WTC11 (cell line): ENCODE data around the gene PRSS58. TPM values are rescaled to one million over a fixed set of nuclear protein-coding genes. Genes with fewer than 3 reads are reported as not detected.

Experiments used
- ATAC-seq: fragments of 200-7000 bp; cut with Tn5 transposase; 2 replicates; pipeline ENCODE4 v1.10.0; 2021; ENCODE audit warnings: mild to moderate bottlenecking, moderate library complexity
- CTCF ChIA-PET: fragments of 300-600 bp; sonication (Branson Sonifier 250); formaldehyde crosslinking; loops from one replicate; lab custom pipeline; 2021; ENCODE audit warnings: antibody characterized with exemption; lab: Charles Lee
- POLR2A ChIA-PET: fragments of 350-600 bp; sonication (Branson Sonifier 250); formaldehyde crosslinking; loops from one replicate; lab custom pipeline; 2021; ENCODE audit warnings: antibody characterized with exemption; lab: Charles Lee
- DNase-seq: peaks from one replicate; pipeline ENCODE4 v3.0.0; 2021; ENCODE audit warnings: low spot score
- H3K27ac Mint-ChIP-seq: 2 replicates; pipeline ENCODE4 v1.8.0; 2021; ENCODE audit warnings: mixed read lengths
- H3K27me3 Mint-ChIP-seq: 2 replicates; pipeline ENCODE4 v1.8.0; 2021; ENCODE audit warnings: low read depth, mild to moderate bottlenecking, moderate library complexity, mixed read lengths
- H3K36me3 Mint-ChIP-seq: 2 replicates; pipeline ENCODE4 v1.8.0; 2021; ENCODE audit warnings: mixed read lengths
- H3K4me1 Mint-ChIP-seq: 2 replicates; pipeline ENCODE4 v1.8.0; 2022; ENCODE audit warnings: mixed read lengths
- H3K4me3 Mint-ChIP-seq: 2 replicates; pipeline ENCODE4 v1.8.0; 2021; ENCODE audit warnings: mild to moderate bottlenecking, moderate library complexity, mixed read lengths
- H3K9me3 Mint-ChIP-seq: 2 replicates; pipeline ENCODE4 v1.8.0; 2021; ENCODE audit warnings: mixed read lengths
- CREM ChIP-seq: sonication (generic); formaldehyde crosslinking; IDR thresholded peaks from 2 replicates; pipeline ENCODE4 v1.8.1; 2022; ENCODE audit warnings: mild to moderate bottlenecking, missing genetic modification reagents, moderate library complexity
- EMX1 ChIP-seq: fragments of 250-450 bp; sonication (Bioruptor Pico); IDR thresholded peaks from 2 replicates; pipeline ENCODE4 v1.8.0; 2021; ENCODE audit warnings: mild to moderate bottlenecking
- FOXK1 ChIP-seq: sonication (generic); formaldehyde crosslinking; IDR thresholded peaks from 2 replicates; pipeline ENCODE4 v1.8.0; 2022; ENCODE audit warnings: mild to moderate bottlenecking, moderate library complexity, missing genetic modification reagents
- GRHL2 ChIP-seq: fragments of 250-450 bp; sonication (Bioruptor Pico); IDR thresholded peaks from 2 replicates; pipeline ENCODE4 v1.8.0; 2022; ENCODE audit warnings: mild to moderate bottlenecking, moderate library complexity; ENCODE audit not compliant: insufficient replicate concordance, severe bottlenecking
- IRF2 ChIP-seq: sonication (generic); formaldehyde crosslinking; IDR thresholded peaks from 2 replicates; pipeline ENCODE4 v1.8.0; 2022; ENCODE audit warnings: low read depth, missing genetic modification reagents, borderline replicate concordance
- KAT7 ChIP-seq: sonication (generic); formaldehyde crosslinking; IDR thresholded peaks from 2 replicates; pipeline ENCODE4 v1.8.1; 2023; ENCODE audit warnings: missing genetic modification reagents, mild to moderate bottlenecking, borderline replicate concordance
- NFATC4 ChIP-seq: fragments of 250-450 bp; sonication (Bioruptor Pico); IDR thresholded peaks from 2 replicates; pipeline ENCODE4 v1.9.0; 2021; ENCODE audit warnings: mild to moderate bottlenecking
- NR2C2 ChIP-seq: sonication (generic); formaldehyde crosslinking; IDR thresholded peaks from 2 replicates; pipeline ENCODE4 v1.8.0; 2022; ENCODE audit warnings: mild to moderate bottlenecking, missing genetic modification reagents
- RORB ChIP-seq: fragments of 250-450 bp; sonication (Bioruptor Pico); IDR thresholded peaks from 2 replicates; pipeline ENCODE4 v1.9.0; 2021; ENCODE audit warnings: mild to moderate bottlenecking
- SMAD3 ChIP-seq: sonication (generic); formaldehyde crosslinking; IDR thresholded peaks from 2 replicates; pipeline ENCODE4 v1.8.0; 2022; ENCODE audit warnings: missing genetic modification reagents, mild to moderate bottlenecking, borderline replicate concordance
- SOX15 ChIP-seq: fragments of 250-450 bp; sonication (Bioruptor Pico); IDR thresholded peaks from 2 replicates; pipeline ENCODE4 v1.9.0; 2021; ENCODE audit warnings: mild to moderate bottlenecking
- TCF7 ChIP-seq: sonication (generic); formaldehyde crosslinking; IDR thresholded peaks from 2 replicates; pipeline ENCODE4 v1.8.0; 2022; ENCODE audit warnings: mild to moderate bottlenecking, low read depth, missing genetic modification reagents, moderate library complexity
- TEAD1 ChIP-seq: sonication (generic); formaldehyde crosslinking; IDR thresholded peaks from 2 replicates; pipeline ENCODE4 v1.8.0; 2022; ENCODE audit warnings: mild to moderate bottlenecking, missing genetic modification reagents
- ZNF121 ChIP-seq: sonication (generic); formaldehyde crosslinking; IDR thresholded peaks from 2 replicates; pipeline ENCODE4 v1.8.0; 2023; ENCODE audit warnings: missing genetic modification reagents
- ZNF138 ChIP-seq: sonication (generic); formaldehyde crosslinking; conservative IDR thresholded peaks from 2 replicates; pipeline ENCODE4 v1.8.1; 2022; ENCODE audit warnings: mild to moderate bottlenecking, moderate library complexity, missing genetic modification reagents
- ZNF232 ChIP-seq: sonication (generic); formaldehyde crosslinking; IDR thresholded peaks from 2 replicates; pipeline ENCODE4 v1.8.0; 2022; ENCODE audit warnings: mild to moderate bottlenecking, missing genetic modification reagents
- ZNF263 ChIP-seq: sonication (generic); formaldehyde crosslinking; IDR thresholded peaks from 2 replicates; pipeline ENCODE4 v1.8.1; 2022; ENCODE audit warnings: low read depth, mild to moderate bottlenecking, moderate library complexity, missing genetic modification reagents
- ZNF317 ChIP-seq: sonication (generic); formaldehyde crosslinking; IDR thresholded peaks from 2 replicates; pipeline ENCODE4 v1.8.1; 2023; ENCODE audit warnings: low read depth, mild to moderate bottlenecking, moderate library complexity, missing genetic modification reagents, borderline replicate concordance
- ZNF671 ChIP-seq: fragments of 250-450 bp; sonication (Bioruptor Pico); IDR thresholded peaks from 2 replicates; pipeline ENCODE4 v1.8.0; 2021; ENCODE audit warnings: mild to moderate bottlenecking
- total RNA-seq: library from RNA; stranded (reverse); gene quantifications from 3 replicates; pipeline ENCODE4 v1.2.3, GENCODE V29; 2021
- TF ChIP-seq, protein P1 (sequence below): fragments of 250-450 bp; sonication (Bioruptor Pico); IDR thresholded peaks from 2 replicates; pipeline ENCODE4 v2.1.2; 2022; ENCODE audit warnings: mild to moderate bottlenecking, moderate library complexity
- TF ChIP-seq, protein P2 (sequence below): sonication (generic); formaldehyde crosslinking; IDR thresholded peaks from 2 replicates; pipeline ENCODE4 v1.8.0; 2023; ENCODE audit warnings: missing genetic modification reagents
- TF ChIP-seq, protein P3 (sequence below): sonication (generic); formaldehyde crosslinking; IDR thresholded peaks from 2 replicates; pipeline ENCODE4 v1.8.1; 2022; ENCODE audit warnings: mild to moderate bottlenecking, moderate library complexity, missing genetic modification reagents
- TF ChIP-seq, protein P4 (sequence below): sonication (generic); formaldehyde crosslinking; IDR thresholded peaks from 2 replicates; pipeline ENCODE4 v1.8.1; 2022; ENCODE audit warnings: low read depth, mild to moderate bottlenecking, moderate library complexity, missing genetic modification reagents, borderline replicate concordance
- TF ChIP-seq, protein P5 (sequence below): fragments of 250-450 bp; sonication (Bioruptor Pico); IDR thresholded peaks from 2 replicates; pipeline ENCODE4 v1.9.0; 2021; ENCODE audit warnings: moderate library complexity, mild to moderate bottlenecking, inconsistent platforms, borderline replicate concordance

PRSS58 gene
- total RNA-seq, 1 experiment from 2014 or later: not detected

DNA sequence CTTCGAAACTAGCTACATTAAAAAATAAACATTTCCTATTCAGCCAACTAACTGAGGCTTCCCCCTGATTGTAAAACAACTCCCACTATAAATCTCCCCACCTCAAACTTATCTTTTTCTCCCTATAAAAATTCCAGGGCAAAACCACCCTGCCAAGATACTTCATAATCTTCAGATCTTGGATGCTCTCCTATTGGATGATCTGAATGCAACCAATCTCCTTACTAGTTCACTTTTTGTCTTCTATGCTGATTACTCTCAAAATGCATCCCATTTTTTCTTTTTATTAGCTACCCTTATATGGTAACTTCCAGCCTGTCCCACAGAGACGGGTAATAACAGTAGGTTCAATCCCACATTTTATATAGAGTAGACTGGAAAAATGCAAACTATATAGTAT is 15.0 kb upstream of the PRSS58 start:
- no peak overlapping the region for H3K4me3 Mint-ChIP-seq
- no peak overlapping the region; the same call in 1 of the 2 replicates for H3K27ac Mint-ChIP-seq

DNA sequence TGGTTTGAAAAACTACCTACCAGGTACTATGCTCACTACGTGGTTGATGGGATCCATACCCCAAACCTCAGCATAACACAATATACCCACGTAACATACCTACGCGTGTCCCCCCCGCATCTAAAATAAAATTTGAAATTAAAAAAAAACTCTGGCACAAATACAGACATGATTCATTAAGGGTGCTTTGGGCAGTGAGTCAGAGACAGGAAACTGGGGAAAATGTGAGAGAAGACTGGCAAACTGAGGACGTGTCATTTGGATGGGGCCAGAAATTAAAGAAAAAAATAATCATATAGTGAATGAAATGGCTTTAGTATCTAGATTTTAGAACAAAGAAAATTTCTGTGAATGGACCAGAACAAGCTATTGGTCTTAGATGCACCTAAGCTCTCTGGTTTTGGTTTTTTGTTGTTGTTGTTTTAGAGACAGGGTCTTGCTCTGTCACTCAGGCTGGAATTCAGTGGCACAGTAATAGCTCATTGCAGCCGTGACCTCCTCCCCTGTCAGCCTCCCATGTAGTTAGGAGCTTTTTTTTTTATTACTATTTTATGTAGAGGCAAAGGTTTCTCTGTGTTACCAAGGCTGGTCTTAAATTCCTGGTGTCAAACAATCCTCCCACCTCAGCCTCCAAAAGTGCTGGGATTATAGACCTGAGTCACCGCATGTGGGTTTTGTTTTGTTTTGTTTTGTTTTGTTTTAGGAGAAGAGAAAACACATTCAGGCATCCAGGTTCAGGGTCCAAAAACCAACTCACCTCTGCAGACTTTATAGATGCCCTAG is 5.9 kb upstream of the PRSS58 start:
- Mint-ChIP-seq H3K4me1 (no peaks in the 10 kb centered on the region), H3K4me3 (no peak overlapping the region), H3K36me3 (peaks cover 9% of the 10 kb centered on the region), H3K9me3 (peaks cover 27% of the 10 kb centered on the region), H3K27me3 (peaks cover 10% of the 10 kb centered on the region), H3K27ac (no peak overlapping the region)
- POLR2A ChIA-PET: interaction anchor here (1.1 kb wide), 1 partner anchor 34 kb away, joined by 3 read pairs; no protein-coding TSS in a partner anchor
- CTCF ChIA-PET: interaction anchor here (1.2 kb wide), 1 partner anchor 37 kb away, joined by 5 read pairs; no protein-coding TSS in a partner anchor
- ATAC-seq (no peak), DNase-seq (no peak)
- TF ChIP-seq ZNF232 (CRISPR knock-in tag) (no peak), SOX15 (CRISPR knock-in tag) (no peak), ZNF263 (no peak), ZNF138 (no peak), IRF2 (CRISPR knock-in tag) (no peak), EMX1 (CRISPR knock-in tag) (no peak), ZNF121 (CRISPR knock-in tag) (no peak), ZNF671 (CRISPR knock-in tag) (no peak), SMAD3 (CRISPR knock-in tag) (no peak), CREM (CRISPR knock-in tag) (no peak), NFATC4 (no peak)
- TF ChIP-seq, protein P1, sequence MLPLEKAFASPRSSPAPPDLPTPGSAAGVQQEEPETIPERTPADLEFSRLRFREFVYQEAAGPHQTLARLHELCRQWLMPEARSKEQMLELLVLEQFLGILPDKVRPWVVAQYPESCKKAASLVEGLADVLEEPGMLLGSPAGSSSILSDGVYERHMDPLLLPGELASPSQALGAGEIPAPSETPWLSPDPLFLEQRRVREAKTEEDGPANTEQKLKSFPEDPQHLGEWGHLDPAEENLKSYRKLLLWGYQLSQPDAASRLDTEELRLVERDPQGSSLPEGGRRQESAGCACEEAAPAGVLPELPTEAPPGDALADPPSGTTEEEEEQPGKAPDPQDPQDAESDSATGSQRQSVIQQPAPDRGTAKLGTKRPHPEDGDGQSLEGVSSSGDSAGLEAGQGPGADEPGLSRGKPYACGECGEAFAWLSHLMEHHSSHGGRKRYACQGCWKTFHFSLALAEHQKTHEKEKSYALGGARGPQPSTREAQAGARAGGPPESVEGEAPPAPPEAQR (CRISPR knock-in tag): no peak
- TF ChIP-seq, protein P2, sequence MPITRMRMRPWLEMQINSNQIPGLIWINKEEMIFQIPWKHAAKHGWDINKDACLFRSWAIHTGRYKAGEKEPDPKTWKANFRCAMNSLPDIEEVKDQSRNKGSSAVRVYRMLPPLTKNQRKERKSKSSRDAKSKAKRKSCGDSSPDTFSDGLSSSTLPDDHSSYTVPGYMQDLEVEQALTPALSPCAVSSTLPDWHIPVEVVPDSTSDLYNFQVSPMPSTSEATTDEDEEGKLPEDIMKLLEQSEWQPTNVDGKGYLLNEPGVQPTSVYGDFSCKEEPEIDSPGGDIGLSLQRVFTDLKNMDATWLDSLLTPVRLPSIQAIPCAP (CRISPR knock-in tag): no peak
- TF ChIP-seq, protein P3, sequence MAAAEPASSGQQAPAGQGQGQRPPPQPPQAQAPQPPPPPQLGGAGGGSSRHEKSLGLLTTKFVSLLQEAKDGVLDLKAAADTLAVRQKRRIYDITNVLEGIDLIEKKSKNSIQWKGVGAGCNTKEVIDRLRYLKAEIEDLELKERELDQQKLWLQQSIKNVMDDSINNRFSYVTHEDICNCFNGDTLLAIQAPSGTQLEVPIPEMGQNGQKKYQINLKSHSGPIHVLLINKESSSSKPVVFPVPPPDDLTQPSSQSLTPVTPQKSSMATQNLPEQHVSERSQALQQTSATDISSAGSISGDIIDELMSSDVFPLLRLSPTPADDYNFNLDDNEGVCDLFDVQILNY (CRISPR knock-in tag): no peak

More for the DNA sequence above, 15.0 kb upstream of the PRSS58 start:
- ChIA-PET CTCF (interaction anchor here (0.8 to 2.9 kb wide), 2 partner anchors 31 to 41 kb away, joined by 3 to 12 read pairs; no protein-coding TSS in a partner anchor), POLR2A (no interaction called here)
- no peak for TF ChIP-seq TCF7 (CRISPR knock-in tag)
- TF ChIP-seq, protein P4, sequence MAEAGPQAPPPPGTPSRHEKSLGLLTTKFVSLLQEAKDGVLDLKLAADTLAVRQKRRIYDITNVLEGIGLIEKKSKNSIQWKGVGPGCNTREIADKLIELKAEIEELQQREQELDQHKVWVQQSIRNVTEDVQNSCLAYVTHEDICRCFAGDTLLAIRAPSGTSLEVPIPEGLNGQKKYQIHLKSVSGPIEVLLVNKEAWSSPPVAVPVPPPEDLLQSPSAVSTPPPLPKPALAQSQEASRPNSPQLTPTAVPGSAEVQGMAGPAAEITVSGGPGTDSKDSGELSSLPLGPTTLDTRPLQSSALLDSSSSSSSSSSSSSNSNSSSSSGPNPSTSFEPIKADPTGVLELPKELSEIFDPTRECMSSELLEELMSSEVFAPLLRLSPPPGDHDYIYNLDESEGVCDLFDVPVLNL: no peak
- TF ChIP-seq RORB: no peak
- TF ChIP-seq FOXK1 (CRISPR knock-in tag): no peak
- TF ChIP-seq GRHL2 (CRISPR knock-in tag): no peak
- TF ChIP-seq NR2C2 (CRISPR knock-in tag): no peak
- no peak for TF ChIP-seq KAT7
- no peak for TF ChIP-seq ZNF317 (CRISPR knock-in tag)
- TF ChIP-seq, protein P5, sequence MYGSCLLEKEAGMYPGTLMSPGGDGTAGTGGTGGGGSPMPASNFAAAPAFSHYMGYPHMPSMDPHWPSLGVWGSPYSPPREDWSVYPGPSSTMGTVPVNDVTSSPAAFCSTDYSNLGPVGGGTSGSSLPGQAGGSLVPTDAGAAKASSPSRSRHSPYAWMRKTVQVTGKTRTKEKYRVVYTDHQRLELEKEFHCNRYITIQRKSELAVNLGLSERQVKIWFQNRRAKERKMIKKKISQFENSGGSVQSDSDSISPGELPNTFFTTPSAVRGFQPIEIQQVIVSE (CRISPR knock-in tag): no peak
- TF ChIP-seq TEAD1: no peak
- peaks cover 10% of the 10 kb centered on the region for H3K4me1 Mint-ChIP-seq
- peaks cover 6% of the 10 kb centered on the region; the same call in 1 of the 2 replicates for H3K27me3 Mint-ChIP-seq
- H3K9me3 Mint-ChIP-seq: peaks cover 35% of the 10 kb centered on the region
- DNase-seq (no peak), ATAC-seq (no peak)
- H3K36me3 Mint-ChIP-seq: peaks cover 16% of the 10 kb centered on the region
